ENCODE measurements around the gene POTEM.
"Not testable (repeated sequence)": the region's sequence is repeated elsewhere in the genome, so short reads cannot be mapped to it uniquely, and the experiment has no call there.

The POTEM gene

GRCh38 chr14:18967134-18967533, at the start of gene POTEM:
Gene POTEM (plus strand): TSS chr14:18967434. CDS start chr14:18967486, 52 bp downstream.
- not testable (repeated sequence) for DNase-seq (ENCODE audit: low spot score)

- DNase-seq (ENCODE audit: low spot score), result not testable (repeated sequence)
These were observed 48.9 kb upstream of the POTEM start for GRCh38 chr14:18918345-18918744.

- not testable (repeated sequence) for DNase-seq (ENCODE audit: low spot score)
These were observed 47.2 kb upstream of the POTEM start for GRCh38 chr14:18920052-18920451.

GRCh38 chr14:18921055-18921701, 46.1 kb upstream of the POTEM start:
- not testable (repeated sequence) for DNase-seq (ENCODE audit: low spot score)

- not testable (repeated sequence) for DNase-seq (ENCODE audit: low spot score)
These were observed 30.4 kb upstream of the POTEM start for GRCh38 chr14:18936848-18937247.

- DNase-seq (ENCODE audit: low spot score), result not testable (repeated sequence)
These were observed 28.5 kb upstream of the POTEM start for GRCh38 chr14:18938733-18939132.

- not testable (repeated sequence) for DNase-seq (ENCODE audit: low spot score)
These were observed 17.3 kb upstream of the POTEM start for GRCh38 chr14:18949939-18950338.

- not testable (repeated sequence) for DNase-seq (ENCODE audit: low spot score)
These were observed 14.1 kb upstream of the POTEM start for GRCh38 chr14:18953085-18953484.

GRCh38 chr14:18955816-18956215, 11.4 kb upstream of the POTEM start:
- DNase-seq (ENCODE audit: low spot score), result not testable (repeated sequence)

GRCh38 chr14:18961576-18961975, 5.7 kb upstream of the POTEM start:
- not testable (repeated sequence) for DNase-seq (ENCODE audit: low spot score)

GRCh38 chr14:18962143-18962542, 5.1 kb upstream of the POTEM start:
- not testable (repeated sequence) for DNase-seq (ENCODE audit: low spot score)

GRCh38 chr14:18963276-18963675, 4.0 kb upstream of the POTEM start:
- not testable (repeated sequence) for DNase-seq (ENCODE audit: low spot score)

- DNase-seq (ENCODE audit: low spot score), result not testable (repeated sequence)
These were observed 2.4 kb upstream of the POTEM start for GRCh38 chr14:18964878-18965277.

GRCh38 chr14:19002566-19002965, 35.3 kb downstream of the POTEM start:
- not testable (repeated sequence) for DNase-seq (ENCODE audit: low spot score)

GRCh38 chr14:19006490-19006889, 39.3 kb downstream of the POTEM start:
- DNase-seq (ENCODE audit: low spot score), result not testable (repeated sequence)

GRCh38 chr14:19007678-19008077, 40.4 kb downstream of the POTEM start:
- DNase-seq (ENCODE audit: low spot score), result not testable (repeated sequence)

- not testable (repeated sequence) for DNase-seq (ENCODE audit: low spot score)
These were observed 43.8 kb downstream of the POTEM start for GRCh38 chr14:19011029-19011428.

- not testable (repeated sequence) for DNase-seq (ENCODE audit: low spot score)
These were observed 44.5 kb downstream of the POTEM start for GRCh38 chr14:19011703-19012102.

GRCh38 chr14:19015185-19015584, 48.0 kb downstream of the POTEM start:
- not testable (repeated sequence) for DNase-seq (ENCODE audit: low spot score)

- DNase-seq (ENCODE audit: low spot score), result not testable (repeated sequence)
These were observed 57.9 kb downstream of the POTEM start for GRCh38 chr14:19025080-19025589.

GRCh38 chr14:19026649-19027351, 59.6 kb downstream of the POTEM start:
- not testable (repeated sequence) for DNase-seq (ENCODE audit: low spot score)

- not testable (repeated sequence) for DNase-seq (ENCODE audit: low spot score)
These were observed 60.7 kb downstream of the POTEM start for GRCh38 chr14:19027895-19028294.

GRCh38 chr14:19036811-19037382, 69.7 kb downstream of the POTEM start:
- not testable (repeated sequence) for DNase-seq (ENCODE audit: low spot score)

Data from CD4-positive, alpha-beta T cell treated with Interleukin-15 for 4 hours (primary cell).